ENCODE data around the gene HSPA12A. TPM values are rescaled to one million over a fixed set of nuclear protein-coding genes. Genes with fewer than 3 reads are reported as not detected.

The HSPA12A gene
- total RNA-seq, 1 donor from 2014 or later: 13.7 TPM

DNA sequence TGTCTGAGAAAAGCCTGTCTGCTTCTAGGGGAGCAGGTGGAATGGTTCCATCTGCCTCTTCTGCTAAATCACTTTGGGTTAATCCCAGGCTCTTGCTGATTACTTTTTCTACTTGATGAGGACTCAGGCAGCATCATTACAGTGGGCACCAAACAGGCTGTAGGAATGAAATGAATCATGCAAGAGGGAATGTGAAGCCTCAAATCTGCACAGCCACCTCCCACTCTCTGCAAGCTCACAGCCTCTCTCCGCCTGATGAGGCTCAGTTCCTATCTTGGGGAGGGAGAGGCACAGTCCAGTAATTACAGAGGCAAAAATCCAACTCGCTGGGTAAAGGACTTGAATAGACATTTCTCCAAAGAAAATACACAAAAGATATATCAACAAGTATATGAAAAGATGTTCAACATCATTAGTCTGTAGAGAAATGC, 34.0 kb downstream of the HSPA12A start:
- no peak overlapping the region for H3K4me3 ChIP-seq (ENCODE audit: low read depth, low read length)
- H3K27me3 ChIP-seq (ENCODE audit: control insufficient read depth, insufficient read depth, low read length): no peaks in the 10 kb centered on the region
- H3K36me3 ChIP-seq (ENCODE audit: control insufficient read depth, insufficient read depth, low read length): no peaks in the 10 kb centered on the region
- DNase-seq (ENCODE audit: low read depth): peak; percentile 70
- no peak for TF ChIP-seq CTCF (IDR thresholded peaks at IDR 0.05; ENCODE audit: insufficient read depth, low read length, poor library complexity, severe bottlenecking)

- Histone ChIP-seq H3K4me3 (ENCODE audit: low read depth, low read length) (no peak overlapping the region), H3K27me3 (ENCODE audit: control insufficient read depth, insufficient read depth, low read length) (no peaks in the 10 kb centered on the region), H3K36me3 (ENCODE audit: control insufficient read depth, insufficient read depth, low read length) (no peaks in the 10 kb centered on the region)
- TF ChIP-seq CTCF (IDR thresholded peaks at IDR 0.05; ENCODE audit: insufficient read depth, low read length, poor library complexity, severe bottlenecking): no peak
- no peak for DNase-seq (ENCODE audit: low read depth)
Measured at GRCh38 chr10:116707981-116708380, 34.4 kb downstream of the HSPA12A start.

GRCh38 chr10:116706281-116706680, 36.1 kb downstream of the HSPA12A start:
- no peak for DNase-seq (ENCODE audit: low read depth)
- H3K4me3 ChIP-seq (ENCODE audit: low read depth, low read length): no peak overlapping the region
- H3K36me3 ChIP-seq (ENCODE audit: control insufficient read depth, insufficient read depth, low read length): peaks cover 1% of the 10 kb centered on the region
- H3K27me3 ChIP-seq (ENCODE audit: control insufficient read depth, insufficient read depth, low read length): no peaks in the 10 kb centered on the region
- no peak for TF ChIP-seq CTCF (IDR thresholded peaks at IDR 0.05; ENCODE audit: insufficient read depth, low read length, poor library complexity, severe bottlenecking)

DNA sequence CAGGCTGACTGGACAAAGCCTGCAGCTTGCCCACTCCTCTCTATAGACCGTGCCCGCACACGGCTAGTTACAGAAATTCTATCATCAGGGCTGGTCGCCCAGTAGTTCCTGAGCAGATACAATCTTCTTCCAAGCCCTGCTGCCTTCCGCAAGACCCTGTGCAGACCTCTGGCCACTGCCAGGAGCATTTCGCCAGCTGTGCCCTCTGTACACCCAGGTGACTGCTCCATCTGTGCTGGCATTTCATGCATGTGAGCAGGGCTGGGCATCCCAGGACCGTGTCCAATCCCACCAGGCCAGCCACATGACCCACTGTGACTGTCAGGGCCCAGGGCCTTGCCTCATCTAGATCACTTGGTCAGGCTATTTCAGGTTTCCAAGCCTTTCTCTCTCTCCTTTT, 36.9 kb downstream of the HSPA12A start:
- Histone ChIP-seq H3K36me3 (ENCODE audit: control insufficient read depth, insufficient read depth, low read length) (peaks cover 1% of the 10 kb centered on the region), H3K27me3 (ENCODE audit: control insufficient read depth, insufficient read depth, low read length) (no peaks in the 10 kb centered on the region)

DNA sequence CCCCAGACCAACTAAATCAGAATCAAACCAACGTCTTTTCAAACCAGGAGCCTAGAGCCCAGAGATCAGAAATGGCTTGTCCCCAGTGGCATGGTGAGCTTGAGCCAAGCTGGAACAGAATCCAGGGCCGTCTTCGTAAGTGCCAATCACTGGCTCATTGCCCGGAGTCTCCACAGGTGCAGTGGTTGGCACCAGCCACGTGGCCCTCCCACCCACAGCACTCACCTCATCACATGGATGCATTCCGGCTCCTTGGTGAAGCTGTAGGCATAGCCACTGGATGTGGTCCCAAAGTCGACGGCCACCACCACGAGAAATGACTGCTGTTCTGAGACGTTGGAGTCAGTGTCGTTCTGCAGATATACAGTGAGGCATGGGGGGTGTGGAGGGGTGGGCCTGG, 37.4 kb downstream of the HSPA12A start:
- no peaks in the 10 kb centered on the region for H3K27me3 ChIP-seq (ENCODE audit: control insufficient read depth, insufficient read depth, low read length)
- no peak overlapping the region for H3K4me3 ChIP-seq (ENCODE audit: low read depth, low read length)
- peaks cover 1% of the 10 kb centered on the region for H3K36me3 ChIP-seq (ENCODE audit: control insufficient read depth, insufficient read depth, low read length)
- no peak for DNase-seq (ENCODE audit: low read depth)
- no peak for TF ChIP-seq CTCF (IDR thresholded peaks at IDR 0.05; ENCODE audit: insufficient read depth, low read length, poor library complexity, severe bottlenecking)

More for the DNA sequence above, 36.9 kb downstream of the HSPA12A start:
- no peak for DNase-seq (ENCODE audit: low read depth)
- H3K4me3 ChIP-seq (ENCODE audit: low read depth, low read length): no peak overlapping the region
- TF ChIP-seq CTCF (IDR thresholded peaks at IDR 0.05; ENCODE audit: insufficient read depth, low read length, poor library complexity, severe bottlenecking): no peak

DNA sequence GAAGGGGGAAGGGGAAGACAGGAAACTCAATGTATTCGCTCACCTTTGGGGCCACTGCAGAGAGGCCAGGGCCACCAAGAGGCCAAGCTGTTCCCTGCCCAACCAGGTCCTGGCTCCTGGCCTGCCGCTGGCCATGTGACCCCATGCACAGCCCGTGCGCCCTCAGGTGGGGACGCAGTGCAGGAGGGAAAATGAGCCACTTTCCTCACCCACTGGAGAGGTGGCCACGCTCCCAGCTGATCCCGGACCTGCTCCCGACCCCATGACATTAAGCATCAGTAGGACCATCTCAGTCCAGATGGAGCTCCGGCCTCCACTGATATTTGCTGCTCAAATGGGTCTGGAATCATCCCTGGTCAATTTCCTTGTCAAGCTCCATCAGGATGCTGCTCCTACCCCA, 40.2 kb downstream of the HSPA12A start:
- Histone ChIP-seq H3K27me3 (ENCODE audit: control insufficient read depth, insufficient read depth, low read length) (no peaks in the 10 kb centered on the region), H3K36me3 (ENCODE audit: control insufficient read depth, insufficient read depth, low read length) (peaks cover 5% of the 10 kb centered on the region), H3K4me3 (ENCODE audit: low read depth, low read length) (no peak overlapping the region)
- TF ChIP-seq CTCF (IDR thresholded peaks at IDR 0.05; ENCODE audit: insufficient read depth, low read length, poor library complexity, severe bottlenecking): no peak
- no peak for DNase-seq (ENCODE audit: low read depth)

Data from kidney epithelial cell (primary cell).